Mesenchymal stem cell (in vitro differentiated cells and primary cell): ENCODE measurements around the gene GUCA2A.

ENCODE experiments used
- DNase-seq: peaks from one replicate; pipeline ENCODE4 v3.0.0-alpha.2; 2013
- H2AFZ ChIP-seq: one replicate; pipeline ENCODE4 v1.6.1; 2013; ENCODE audit warnings: low read depth, mild to moderate bottlenecking, control low read depth, inconsistent platforms, low read length, moderate library complexity
- H2AK5ac ChIP-seq: 2 replicates; pipeline ENCODE4 v1.6.1; 2013; ENCODE audit warnings: low read length, moderate library complexity, mild to moderate bottlenecking, inconsistent platforms; ENCODE audit not compliant: severe bottlenecking
- H2BK120ac ChIP-seq: one replicate; pipeline ENCODE4 v1.6.1; 2013; ENCODE audit warnings: low read depth, mild to moderate bottlenecking, inconsistent platforms, low read length, moderate library complexity
- H2BK12ac ChIP-seq, 2 experiments: one replicate each; pipeline ENCODE4 v1.6.1; 2013; ENCODE audit warnings: inconsistent platforms in 2 of 2, low read length in 2 of 2, mild to moderate bottlenecking in 2 of 2, moderate library complexity in 2 of 2, control low read depth in 1 of 2
- H2BK15ac ChIP-seq: one replicate; pipeline ENCODE4 v1.6.1; 2013; ENCODE audit warnings: mild to moderate bottlenecking, low read depth, inconsistent platforms; ENCODE audit not compliant: poor library complexity, severe bottlenecking
- H2BK5ac ChIP-seq: 2 replicates; pipeline ENCODE4 v1.6.1; 2013; ENCODE audit warnings: low read depth, mild to moderate bottlenecking, low read length, control low read depth, inconsistent platforms; ENCODE audit not compliant: poor library complexity, severe bottlenecking
- H3K14ac ChIP-seq, 2 experiments: one replicate each; pipeline ENCODE4 v1.6.1; 2013; ENCODE audit warnings: inconsistent platforms in 2 of 2, low read length in 2 of 2, control low read depth in 1 of 2, mild to moderate bottlenecking in 1 of 2, moderate library complexity in 1 of 2
- H3K18ac ChIP-seq, 2 experiments: one replicate each; pipeline ENCODE4 v1.6.1; 2013; ENCODE audit warnings: inconsistent platforms in 2 of 2, low read length in 2 of 2, control low read depth in 1 of 2, low read depth in 1 of 2, mild to moderate bottlenecking in 1 of 2
- H3K23ac ChIP-seq, 2 experiments: one replicate each; pipeline ENCODE4 v1.6.1; 2013; ENCODE audit warnings: inconsistent platforms in 2 of 2, low read length in 2 of 2, mild to moderate bottlenecking in 2 of 2, moderate library complexity in 2 of 2, control low read depth in 1 of 2
- H3K27ac ChIP-seq: 2 replicates; pipeline ENCODE4 v1.5.1; 2013; ENCODE audit warnings: mild to moderate bottlenecking, moderate library complexity, low read length, control low read depth, inconsistent platforms; ENCODE audit not compliant: poor library complexity, severe bottlenecking
- H3K27me3 ChIP-seq, 2 experiments: 2 replicates each; pipeline versions ENCODE4 v1.6.1 to v1.7.0; 2013; ENCODE audit warnings: low read length in 2 of 2, mild to moderate bottlenecking in 2 of 2, moderate library complexity in 2 of 2, control low read depth in 1 of 2, inconsistent platforms in 1 of 2; ENCODE audit not compliant: control insufficient read depth in 1 of 2, insufficient read depth in 1 of 2
- H3K36me3 ChIP-seq, 2 experiments: 2 replicates each; pipeline versions ENCODE4 v1.6.1 to v1.7.0; 2013; ENCODE audit warnings: low read length in 2 of 2, control low read depth in 1 of 2, inconsistent platforms in 1 of 2, low read depth in 1 of 2, mild to moderate bottlenecking in 1 of 2; ENCODE audit not compliant: insufficient read depth in 2 of 2, control insufficient read depth in 1 of 2
- H3K4ac ChIP-seq, 2 experiments: one replicate each; pipeline ENCODE4 v1.6.1; 2013; ENCODE audit warnings: inconsistent platforms in 2 of 2, low read length in 2 of 2, mild to moderate bottlenecking in 2 of 2, moderate library complexity in 2 of 2, control low read depth in 1 of 2, low read depth in 1 of 2
- H3K4me1 ChIP-seq: 2 replicates; pipeline ENCODE4 v1.6.1; 2013; ENCODE audit warnings: low read depth, low read length, control low read depth; ENCODE audit not compliant: control insufficient read depth, insufficient read depth
- H3K4me2 ChIP-seq: 2 replicates; pipeline ENCODE4 v1.6.1; 2013; ENCODE audit warnings: low read length, mild to moderate bottlenecking, inconsistent platforms; ENCODE audit not compliant: poor library complexity, severe bottlenecking
- H3K4me3 ChIP-seq, 2 experiments: 2 replicates each; pipeline versions ENCODE4 v1.5.1 to v1.7.0; 2013; ENCODE audit warnings: low read length in 2 of 2, mild to moderate bottlenecking in 2 of 2, control low read depth in 1 of 2, low read depth in 1 of 2; ENCODE audit not compliant: insufficient read depth in 1 of 2
- H3K79me1 ChIP-seq: replicated peaks from 2 replicates; pipeline ENCODE4 v1.6.1; 2013; ENCODE audit warnings: mild to moderate bottlenecking, control low read depth, low read length, inconsistent platforms; ENCODE audit not compliant: poor library complexity, severe bottlenecking
- H3K9ac ChIP-seq: 2 replicates; pipeline ENCODE4 v1.7.0; 2013; ENCODE audit warnings: mild to moderate bottlenecking, low read length, moderate library complexity
- H3K9me3 ChIP-seq: 2 replicates; pipeline ENCODE4 v1.7.0; 2013; ENCODE audit warnings: mild to moderate bottlenecking, low read length; ENCODE audit not compliant: control insufficient read depth
- H4K8ac ChIP-seq: one replicate; pipeline ENCODE4 v1.6.1; 2013; ENCODE audit warnings: inconsistent platforms, mild to moderate bottlenecking, low read length, moderate library complexity
- H4K91ac ChIP-seq: one replicate; pipeline ENCODE4 v1.6.1; 2013; ENCODE audit warnings: mild to moderate bottlenecking, low read length, inconsistent platforms
- WGBS: methylation state at CpG from one replicate; pipeline ENCODE4 v1.1.7; 2013; ENCODE audit warnings: mixed read lengths; 5-methylcytosine and 5-hydroxymethylcytosine counted together

The GUCA2A gene

DNA sequence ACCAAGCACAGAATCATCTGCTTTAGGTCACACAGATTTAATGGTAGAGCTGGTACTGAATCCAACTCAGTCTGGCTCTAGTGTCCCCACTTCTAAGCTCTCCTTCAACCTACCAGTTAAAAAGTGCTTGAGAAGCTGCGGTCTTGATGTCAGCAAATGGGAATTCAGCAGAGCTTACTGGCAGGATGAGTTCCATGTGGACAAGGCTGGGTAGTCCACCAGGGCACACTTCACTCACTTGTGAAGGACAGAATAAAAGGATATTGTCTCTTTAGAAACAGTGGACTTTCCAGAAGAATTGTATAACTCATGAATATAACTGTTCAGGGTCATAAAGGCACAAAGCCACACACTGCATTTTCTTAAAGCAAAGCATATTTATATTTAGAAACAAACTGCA lies 46.4 kb downstream of the GUCA2A start:
- Histone ChIP-seq H2BK12ac (no peak overlapping the region), H3K27me3 (peaks cover 25 to 32% of the 10 kb centered on the region in 2 experiments), H2AFZ (no peak overlapping the region), H2BK5ac (no peak overlapping the region), H3K4me1 (no peaks in the 10 kb centered on the region), H3K18ac (no peak overlapping the region), H4K8ac (no peak overlapping the region), H3K27ac (no peak overlapping the region), H3K14ac (no peak overlapping the region), H3K9ac (no peak overlapping the region), H3K36me3 (no peaks in the 10 kb centered on the region), H3K79me1 (no peaks in the 10 kb centered on the region), H3K4me2 (no peak overlapping the region), H3K9me3 (no peaks in the 10 kb centered on the region), H3K4ac (no peak overlapping the region), H2BK15ac (no peak overlapping the region), H4K91ac (no peak overlapping the region), H3K23ac (no peak overlapping the region), H2AK5ac (no peak overlapping the region), H3K4me3 (no peak overlapping the region), H2BK120ac (no peak overlapping the region)
- no CpG with 5 or more reads among the region's 1 CpG for WGBS
- no peak for DNase-seq

DNA sequence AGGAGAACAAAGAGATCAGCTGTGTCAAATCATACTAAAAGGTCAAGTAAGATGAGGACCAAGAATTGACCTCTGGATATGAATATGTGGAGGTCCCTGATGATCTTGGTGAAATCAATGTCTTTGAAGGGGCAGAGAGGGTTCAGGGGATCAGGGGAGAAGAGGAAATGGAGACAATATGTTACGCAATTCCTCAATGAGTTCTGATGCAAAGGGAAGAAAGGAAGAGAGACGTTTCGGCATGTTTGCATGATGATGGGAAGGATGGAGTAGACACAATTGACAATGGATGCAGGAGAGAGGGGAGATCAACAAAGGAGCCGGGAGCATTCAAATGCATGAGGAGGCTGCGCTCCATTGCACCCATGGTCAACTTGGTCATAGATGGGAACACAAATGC lies 47.3 kb downstream of the GUCA2A start:
- Histone ChIP-seq H3K27ac (no peak overlapping the region), H2BK15ac (no peak overlapping the region), H4K91ac (no peak overlapping the region), H2AK5ac (no peak overlapping the region), H2BK12ac (no peak overlapping the region), H3K4ac (no peak overlapping the region), H3K36me3 (no peaks in the 10 kb centered on the region), H3K14ac (no peak overlapping the region), H2BK5ac (no peak overlapping the region), H3K4me3 (no peak overlapping the region), H3K9me3 (no peaks in the 10 kb centered on the region), H2BK120ac (no peak overlapping the region), H3K79me1 (no peaks in the 10 kb centered on the region), H2AFZ (no peak overlapping the region), H3K23ac (no peak overlapping the region), H3K4me1 (no peaks in the 10 kb centered on the region), H3K9ac (no peak overlapping the region), H3K18ac (no peak overlapping the region), H3K4me2 (no peak overlapping the region), H3K27me3 (peaks cover 29 to 37% of the 10 kb centered on the region in 2 experiments), H4K8ac (no peak overlapping the region)
- 91% methylated on average over 5 of the region's 5 CpGs for WGBS
- DNase-seq: no peak

DNA sequence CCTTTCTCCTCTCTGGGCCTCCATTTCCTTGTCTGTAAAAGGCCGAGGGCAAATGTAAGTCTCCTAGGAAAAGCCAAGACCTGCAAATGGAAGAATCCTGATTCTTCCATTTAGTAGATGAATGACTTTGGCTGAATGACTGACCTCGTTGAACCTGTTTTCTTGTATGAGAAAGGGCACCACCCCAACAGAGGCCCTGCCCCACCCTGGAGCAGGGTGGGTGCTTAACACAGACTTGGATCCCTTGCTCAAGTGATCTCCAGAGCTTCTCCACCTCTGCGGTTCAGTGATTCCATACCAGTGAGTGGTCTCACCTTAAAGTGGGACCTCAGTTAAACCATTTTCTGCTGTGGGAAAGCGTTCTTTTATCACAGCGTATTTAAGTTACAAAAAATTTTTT lies 50.3 kb downstream of the GUCA2A start:
- Histone ChIP-seq H2BK12ac (no peak overlapping the region), H3K14ac (no peak overlapping the region), H4K8ac (no peak overlapping the region), H3K4me2 (no peak overlapping the region), H3K4me1 (no peaks in the 10 kb centered on the region), H3K79me1 (no peaks in the 10 kb centered on the region), H2AK5ac (no peak overlapping the region), H3K4me3 (no peak overlapping the region), H3K4ac (no peak overlapping the region), H2BK120ac (no peak overlapping the region), H2AFZ (no peak overlapping the region), H2BK5ac (no peak overlapping the region), H3K18ac (no peak overlapping the region), H3K9ac (no peak overlapping the region), H3K27me3 (peaks cover 33 to 44% of the 10 kb centered on the region in 2 experiments), H3K9me3 (peaks cover 3% of the 10 kb centered on the region), H3K23ac (no peak overlapping the region), H3K27ac (no peak overlapping the region), H2BK15ac (no peak overlapping the region), H3K36me3 (no peaks in the 10 kb centered on the region), H4K91ac (no peak overlapping the region)
- 77% methylated on average over 5 of the region's 5 CpGs for WGBS
- DNase-seq: no peak
